HEK293 (cell line): ENCODE measurements around the gene FOLR2.

Experiments used
- CTCF ChIA-PET: fragments of 350-600 bp; formaldehyde crosslinking; extraction: SDS; loops from one replicate; lab custom pipeline; 2021; ENCODE audit warnings: antibody characterized with exemption; lab: Yijun Ruan, JAX
- POLR2A ChIA-PET: fragments of 300-600 bp; formaldehyde crosslinking; extraction: SDS; loops from one replicate; lab custom pipeline; 2020; ENCODE audit warnings: antibody characterized with exemption, inconsistent platforms; lab: Yijun Ruan, JAX
- H3K27ac ChIP-seq: fragments of 200-500 bp; sonication (Bioruptor generic); 2 replicates; pipeline ENCODE4 v1.5.1; 2014; ENCODE audit warnings: low read depth, low read length, control low read depth, inconsistent platforms; ENCODE audit errors: extremely low read depth
- H3K36me3 ChIP-seq, 2 experiments: fragments of 200-500 bp in 1 of 2; sonication (Bioruptor generic) in 1 of 2; 1 replicate in 1 of 2; 2 replicates in 1 of 2; pipeline ENCODE4 v1.5.1; 2014 to 2017; ENCODE audit warnings: inconsistent platforms in 2 of 2, low read length in 2 of 2; ENCODE audit not compliant: control insufficient read depth in 2 of 2, insufficient read depth in 1 of 2
- H3K4me1 ChIP-seq: fragments of 200-500 bp; sonication (Bioruptor generic); 2 replicates; pipeline ENCODE4 v1.5.1; 2014; ENCODE audit warnings: mild to moderate bottlenecking, low read length, inconsistent platforms; ENCODE audit not compliant: control insufficient read depth, insufficient read depth
- H3K4me3 ChIP-seq: 2 replicates; pipeline ENCODE4 v1.5.1; 2011; ENCODE audit warnings: low read depth, mild to moderate bottlenecking, control low read depth, low read length, moderate library complexity
- H3K9me3 ChIP-seq: fragments of 200-500 bp; sonication (Bioruptor generic); 2 replicates; pipeline ENCODE4 v1.5.1; 2014; ENCODE audit warnings: low read depth, low read length, inconsistent platforms; ENCODE audit not compliant: control insufficient read depth, insufficient read depth
- EGR2 ChIP-seq: fragments of 450-650 bp; formaldehyde crosslinking; IDR thresholded peaks from 2 replicates; pipeline ENCODE4 v1.5.1; 2016; ENCODE audit warnings: low read depth, missing biosample characterization, missing genetic modification characterization
- FEZF1 ChIP-seq: fragments of 450-650 bp; formaldehyde crosslinking; IDR thresholded peaks from 2 replicates; pipeline ENCODE4 v1.5.1; 2016; ENCODE audit warnings: missing biosample characterization, missing genetic modification characterization
- HOXC10 ChIP-seq: sonication (generic); formaldehyde crosslinking; IDR thresholded peaks from 2 replicates; pipeline ENCODE4 v1.8.1; 2023; ENCODE audit warnings: mild to moderate bottlenecking, missing genetic modification reagents
- YY2 ChIP-seq: fragments of 450-650 bp; formaldehyde crosslinking; IDR thresholded peaks from 2 replicates; pipeline ENCODE4 v1.5.1; 2016; ENCODE audit warnings: missing biosample characterization, missing genetic modification characterization
- ZBTB1 ChIP-seq: fragments of 450-650 bp; formaldehyde crosslinking; IDR thresholded peaks from 2 replicates; pipeline ENCODE4 v1.5.1; 2016; ENCODE audit warnings: missing biosample characterization, missing genetic modification characterization
- ZBTB44 ChIP-seq: fragments of 450-650 bp; IDR thresholded peaks from 2 replicates; pipeline ENCODE4 v1.5.1; 2018; ENCODE audit warnings: missing biosample characterization, mild to moderate bottlenecking, missing genetic modification characterization
- ZBTB6 ChIP-seq: fragments of 450-650 bp; formaldehyde crosslinking; IDR thresholded peaks from 2 replicates; pipeline ENCODE4 v1.5.1; 2017; ENCODE audit warnings: missing biosample characterization, missing genetic modification characterization
- ZBTB7A ChIP-seq: fragments of 450-650 bp; formaldehyde crosslinking; IDR thresholded peaks from 2 replicates; pipeline ENCODE4 v1.5.1; 2016; ENCODE audit warnings: low read depth, missing biosample characterization, missing genetic modification characterization
- ZNF140 ChIP-seq: fragments of 450-650 bp; formaldehyde crosslinking; IDR thresholded peaks from 2 replicates; pipeline ENCODE4 v1.5.1; 2016; ENCODE audit warnings: missing biosample characterization, missing genetic modification characterization
- ZNF148 ChIP-seq: fragments of 450-650 bp; formaldehyde crosslinking; IDR thresholded peaks from 2 replicates; pipeline ENCODE4 v1.5.0; 2017; ENCODE audit warnings: missing biosample characterization, missing genetic modification characterization, borderline replicate concordance
- ZNF174 ChIP-seq: fragments of 450-650 bp; formaldehyde crosslinking; IDR thresholded peaks from 2 replicates; pipeline ENCODE4 v1.5.0; 2017; ENCODE audit warnings: missing biosample characterization, mild to moderate bottlenecking, missing genetic modification characterization
- ZNF184 ChIP-seq: fragments of 450-650 bp; IDR thresholded peaks from 2 replicates; pipeline ENCODE4 v1.5.1; 2018; ENCODE audit warnings: missing biosample characterization, mild to moderate bottlenecking, missing genetic modification characterization
- ZNF26 ChIP-seq: fragments of 450-650 bp; formaldehyde crosslinking; IDR thresholded peaks from 2 replicates; pipeline ENCODE4 v1.5.1; 2016; ENCODE audit warnings: missing biosample characterization, missing genetic modification characterization
- ZNF37A ChIP-seq: fragments of 450-650 bp; IDR thresholded peaks from 2 replicates; pipeline ENCODE4 v1.5.1; 2018; ENCODE audit warnings: missing biosample characterization, missing genetic modification characterization
- ZNF501 ChIP-seq: fragments of 450-650 bp; formaldehyde crosslinking; IDR thresholded peaks from 2 replicates; pipeline ENCODE4 v1.5.1; 2016; ENCODE audit warnings: missing biosample characterization, missing genetic modification characterization
- ZNF529 ChIP-seq: fragments of 450-650 bp; formaldehyde crosslinking; IDR thresholded peaks from 2 replicates; pipeline ENCODE4 v1.5.1; 2017; ENCODE audit warnings: missing genetic modification characterization, missing biosample characterization; ENCODE audit not compliant: insufficient replicate concordance
- ZNF600 ChIP-seq: fragments of 450-650 bp; formaldehyde crosslinking; IDR thresholded peaks from 2 replicates; pipeline ENCODE4 v1.5.1; 2016; ENCODE audit warnings: missing biosample characterization, missing genetic modification characterization
- ZNF645 ChIP-seq: fragments of 450-650 bp; formaldehyde crosslinking; IDR thresholded peaks from 2 replicates; pipeline ENCODE4; 2016; ENCODE audit warnings: missing biosample characterization, missing genetic modification characterization
- ZNF670 ChIP-seq: fragments of 450-650 bp; formaldehyde crosslinking; IDR thresholded peaks from 2 replicates; pipeline ENCODE4 v1.5.1; 2016; ENCODE audit warnings: missing biosample characterization, missing genetic modification characterization, low read depth

The FOLR2 gene

GRCh38 chr11:72177656-72178055 lies 38.9 kb upstream of the FOLR2 start:
- Histone ChIP-seq H3K4me1 (no peaks in the 10 kb centered on the region), H3K36me3 (no peaks in the 10 kb centered on the region), H3K9me3 (no peaks in the 10 kb centered on the region), H3K4me3 (no peak overlapping the region), H3K27ac (no peak overlapping the region)
- POLR2A ChIA-PET, result no interaction called here
- TF ChIP-seq ZBTB1 (tag by site-specific recombination), result no peak
- TF ChIP-seq YY2 (tag by site-specific recombination), result no peak
- no peak for TF ChIP-seq ZNF670 (tag by site-specific recombination)
- no peak for TF ChIP-seq ZBTB7A (tag by site-specific recombination)
- TF ChIP-seq ZNF140, result no peak
- TF ChIP-seq ZBTB6 (tag by site-specific recombination), result no peak
- no peak for TF ChIP-seq ZNF184 (tag by site-specific recombination)
- no peak for TF ChIP-seq ZNF148 (tag by site-specific recombination)
- TF ChIP-seq FEZF1 (tag by site-specific recombination), result no peak
- TF ChIP-seq ZNF501 (tag by site-specific recombination), result no peak
- TF ChIP-seq ZBTB44 (tag by site-specific recombination), result no peak
- TF ChIP-seq ZNF600, result no peak
- no peak for TF ChIP-seq ZNF26 (tag by site-specific recombination)
- no peak for TF ChIP-seq EGR2 (tag by site-specific recombination)
- no peak for TF ChIP-seq ZNF174 (tag by site-specific recombination)
- TF ChIP-seq HOXC10 (CRISPR knock-in tag), result no peak
- no peak for TF ChIP-seq ZNF529
- TF ChIP-seq ZNF645 (tag by site-specific recombination), result no peak
- TF ChIP-seq ZNF37A (tag by site-specific recombination), result no peak
- CTCF ChIA-PET, result no interaction called here
